Articular chondrocyte of knee joint (primary cell): ENCODE results near the gene PRRG3. TPM values are rescaled to one million over a fixed set of nuclear protein-coding genes. Genes with fewer than 3 reads are reported as not detected.

Experiments
- total RNA-seq: library from RNA; depleted of rRNA; stranded (reverse); fragments of >200 nt; gene quantifications from 2 replicates; pipeline ENCODE4 v1.2.3, GENCODE V29; 2012

PRRG3 gene
- total RNA-seq = under 0.01 and 0.11 TPM in 2 replicates

GRCh38 chrX:151694661-151695582 is at the start of gene PRRG3:
PRRG3 (plus strand) TSS chrX:151695458; CDS start chrX:151698815, 3,357 bp downstream.

GRCh38 chrX:151715752-151716151 is 20.5 kb downstream of the PRRG3 start, which contains the start of gene FATE1:
FATE1 (plus strand) TSS chrX:151716035; CDS start chrX:151716120, 85 bp downstream.

DNA sequence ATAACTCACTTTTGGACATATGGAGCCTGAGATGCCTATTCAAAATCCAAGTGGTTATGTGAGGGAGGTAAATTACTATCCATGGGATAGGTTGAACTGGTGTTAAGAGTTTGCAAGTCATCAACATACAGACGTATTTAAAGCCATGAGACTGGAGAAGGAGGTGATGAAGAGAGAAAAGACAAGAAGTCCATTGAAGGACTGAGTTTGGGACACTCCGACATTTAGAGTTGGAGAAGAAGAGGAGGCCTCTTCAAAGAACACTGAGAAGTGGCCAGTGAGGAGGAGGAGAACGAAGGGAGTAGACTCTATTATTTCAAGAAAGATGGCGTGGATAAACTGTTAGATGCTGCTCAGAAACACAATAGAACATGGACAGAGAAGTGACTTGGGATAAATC is 39.2 kb downstream of the PRRG3 start, which contains the start of gene CNGA2:
CNGA2 (plus strand) TSS at position 301 of the 400 bp plus-strand sequence. CDS start 3,738 bp downstream, outside the sequence.

Other genes with a start within 250 kb of the PRRG3 start
- not detected in 2 replicates for gene PASD1, start 131.8 kb upstream of the PRRG3 start, total RNA-seq
- not detected in 2 replicates for gene FATE1, start 20.6 kb downstream of the PRRG3 start, total RNA-seq
- gene CNGA2, start 39.3 kb downstream of the PRRG3 start, total RNA-seq = not detected in 2 replicates
- gene MAGEA4, start 217.4 kb downstream of the PRRG3 start, total RNA-seq = not detected in 2 replicates